ENCODE data around the gene PCDH15.

The PCDH15 gene

GRCh38 chr10:53754596-53755250, 1046.3 kb downstream of the PCDH15 start:
- DNase-seq: no peak
- no peaks in the 10 kb centered on the region for H3K9me3 ChIP-seq (replicated peaks; ENCODE audit: insufficient read depth, low read length)
- no peaks in the 10 kb centered on the region for H3K9me2 ChIP-seq (replicated peaks; ENCODE audit: insufficient read depth, low read length)
- no peaks in the 10 kb centered on the region; the same call in 1 of the 2 replicates for H3F3A ChIP-seq (ENCODE audit: insufficient read depth, low read length)
- H3K79me2 ChIP-seq (ENCODE audit: low read length): no peaks in the 10 kb centered on the region
- H3K4me2 ChIP-seq (ENCODE audit: low read depth, low read length): no peak overlapping the region
- TF ChIP-seq EZH2phosphoT487 (IDR thresholded peaks at IDR 0.05; ENCODE audit: low read length) (no peak), EZH2 (optimal IDR thresholded peaks at IDR 0.05; ENCODE audit: low read depth, low read length) (no peak), CTCF (IDR thresholded peaks at IDR 0.05; ENCODE audit: low read length) (no peak)
- no peaks in the 10 kb centered on the region for H3K36me3 ChIP-seq (replicated peaks; ENCODE audit: insufficient read depth, low read length)
- no peaks in the 10 kb centered on the region for H3K4me1 ChIP-seq (ENCODE audit: low read length)
- H3K4me3 ChIP-seq (ENCODE audit: low read length): no peak overlapping the region
- H4K20me1 ChIP-seq (ENCODE audit: insufficient read depth, low read length): no peaks in the 10 kb centered on the region
- no peak overlapping the region for H3K9ac ChIP-seq (ENCODE audit: low read length)
- H2AFZ ChIP-seq (ENCODE audit: low read length): no peak overlapping the region
- H3K27ac ChIP-seq (ENCODE audit: low read length): no peak overlapping the region
- no peaks in the 10 kb centered on the region for H3K27me3 ChIP-seq (replicated peaks; ENCODE audit: insufficient read depth, low read length)

Measured in MM.1S (cell line).